GM19240 (cell line): Measurements from ENCODE around the gene DSCAM.

Experiments
- DNase-seq: peaks from one replicate; pipeline ENCODE4 v3.0.0; 2011; ENCODE audit warnings: low spot score; ENCODE audit not compliant: insufficient read length

DSCAM gene

DNA sequence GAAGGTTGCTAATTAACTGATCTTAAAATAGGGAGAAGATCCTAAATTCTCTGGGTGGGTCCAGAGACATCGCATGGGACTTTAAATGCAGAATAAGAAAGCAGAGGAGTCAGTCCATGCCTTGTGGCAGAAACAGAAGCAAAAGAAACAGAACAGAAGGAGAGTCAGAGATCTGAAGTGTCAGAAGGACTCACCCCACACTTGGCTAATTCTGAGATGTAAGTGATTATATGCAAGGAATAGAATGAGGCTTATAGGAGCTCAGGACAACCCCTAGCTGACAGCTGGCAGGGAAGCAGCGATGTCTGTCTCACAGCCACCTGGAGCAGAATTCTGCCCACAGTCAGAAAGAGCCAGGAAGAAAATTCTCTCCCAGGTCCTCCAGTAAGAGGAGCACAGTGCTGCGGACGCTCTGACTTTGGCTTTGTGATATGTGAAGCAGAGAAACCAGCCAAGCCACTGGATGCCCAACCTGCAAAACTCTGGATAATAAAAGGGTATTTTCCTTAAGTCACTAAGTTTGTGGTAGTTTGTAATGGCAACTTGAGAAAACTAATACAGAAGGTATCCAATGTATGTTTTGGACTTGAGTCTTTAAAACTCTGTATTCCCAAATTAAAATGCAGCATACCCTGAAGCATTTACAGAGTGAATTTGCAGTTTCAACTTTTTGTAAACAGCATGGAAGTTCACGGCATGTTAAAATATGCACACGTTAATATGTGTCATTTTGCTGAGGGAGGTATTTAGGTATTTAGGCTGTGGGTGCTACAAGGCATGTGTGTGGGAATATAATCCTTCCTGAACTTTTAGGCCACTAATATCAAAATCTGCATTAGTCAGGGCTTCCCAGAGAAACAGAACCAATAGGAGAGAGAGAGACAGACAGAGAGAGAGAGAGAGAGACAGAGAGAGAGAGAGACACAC lies 591.2 kb downstream of the DSCAM start:
- DNase-seq, result no peak

DNA sequence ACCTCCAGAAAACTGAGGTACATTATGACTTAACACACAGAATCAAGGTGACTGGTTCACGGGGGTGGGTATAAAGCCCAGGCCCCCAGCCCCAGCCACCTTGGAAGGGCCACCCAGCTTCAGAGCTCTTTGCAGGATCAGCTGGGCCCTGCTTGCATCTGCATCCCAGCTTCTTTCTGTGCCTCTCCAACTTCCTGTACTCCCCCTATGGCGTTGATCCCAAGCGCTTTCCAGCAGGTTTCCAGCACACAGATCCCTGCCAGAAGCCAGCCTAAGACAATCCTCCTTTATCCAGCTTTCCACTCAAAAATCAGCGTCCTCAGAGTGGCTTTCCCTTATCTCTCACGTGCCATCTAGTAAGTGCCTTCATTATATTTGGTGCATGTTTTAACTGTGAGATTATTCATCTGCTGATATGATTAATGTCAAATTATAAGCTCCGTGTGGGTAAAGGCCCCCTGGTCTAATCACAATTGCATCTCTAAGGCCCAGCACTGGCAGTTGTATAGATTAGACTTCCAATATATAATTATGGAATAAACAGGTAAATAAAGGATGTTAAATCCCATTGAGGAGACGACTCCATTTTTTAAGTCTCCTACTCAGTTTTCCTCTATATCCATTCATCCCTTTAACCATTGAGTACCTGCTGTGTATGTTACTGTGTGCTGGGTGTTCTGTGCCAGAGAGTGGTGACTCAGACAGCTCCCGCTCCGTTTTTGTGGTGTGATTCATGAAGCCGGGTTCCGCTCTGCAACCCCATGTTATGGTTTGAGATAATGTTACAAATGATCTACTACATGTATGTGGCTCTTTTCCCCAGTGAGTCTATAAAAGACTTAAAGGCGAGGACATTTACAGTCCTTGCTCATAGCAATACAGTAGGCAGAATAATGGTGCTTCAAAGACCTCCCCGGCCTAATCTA lies 592.2 kb downstream of the DSCAM start:
- DNase-seq, result no peak

DNA sequence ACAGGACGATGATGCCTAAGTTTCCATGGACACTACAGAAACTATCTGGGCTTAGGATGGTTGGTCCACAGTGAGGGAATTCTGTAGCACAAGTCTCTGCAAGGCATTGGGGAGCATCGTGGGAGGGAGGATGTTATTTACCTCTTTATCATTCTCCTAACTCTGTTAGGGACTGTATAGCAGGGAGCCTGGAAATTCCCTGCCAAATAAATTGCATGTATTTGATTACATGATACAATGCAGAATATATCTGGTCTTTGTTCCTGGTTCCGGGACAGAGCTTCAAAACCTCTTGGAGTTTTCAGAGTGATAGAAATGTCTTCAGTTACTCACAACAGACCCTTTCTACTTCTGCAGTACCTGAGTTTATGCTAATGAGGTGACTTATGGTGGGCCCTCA lies 593.8 kb downstream of the DSCAM start:
- no peak for DNase-seq

DNA sequence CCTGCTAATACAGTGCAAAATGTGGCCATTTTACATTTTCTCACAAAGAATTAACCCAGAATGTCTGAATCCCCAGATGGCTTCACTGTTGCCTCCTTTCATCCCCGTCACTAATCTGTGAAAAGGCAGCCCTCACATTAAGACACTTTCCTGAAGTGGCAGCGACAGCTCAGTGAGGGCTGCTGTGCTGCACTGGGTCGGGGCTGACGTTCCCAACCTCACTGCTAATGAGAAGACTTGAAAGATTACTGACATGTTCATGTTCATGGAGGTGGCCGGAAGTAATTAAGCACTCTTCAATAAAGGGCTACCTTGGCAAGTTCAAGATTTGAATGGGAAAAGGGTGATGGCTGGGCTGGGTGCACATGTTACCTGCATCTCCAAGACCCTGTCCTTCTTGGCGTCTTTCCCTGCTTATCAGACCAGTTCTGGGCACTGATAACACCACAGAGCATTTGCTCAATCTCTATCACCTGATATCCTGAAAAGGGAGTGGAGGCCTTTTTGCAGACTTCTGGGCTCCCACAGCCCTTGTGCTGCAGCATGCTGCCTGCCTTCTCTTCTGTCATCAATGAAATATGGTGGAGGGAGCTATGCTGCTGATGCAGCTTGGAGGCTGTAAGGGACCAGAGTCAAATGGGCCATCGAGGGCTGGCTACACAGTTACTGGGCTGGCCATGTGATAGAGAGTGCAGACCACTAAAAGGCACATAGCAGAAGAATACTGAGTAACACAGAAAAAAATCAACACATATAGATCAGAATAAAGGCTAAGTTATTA lies 596.3 kb downstream of the DSCAM start:
- DNase-seq, result no peak

DNA sequence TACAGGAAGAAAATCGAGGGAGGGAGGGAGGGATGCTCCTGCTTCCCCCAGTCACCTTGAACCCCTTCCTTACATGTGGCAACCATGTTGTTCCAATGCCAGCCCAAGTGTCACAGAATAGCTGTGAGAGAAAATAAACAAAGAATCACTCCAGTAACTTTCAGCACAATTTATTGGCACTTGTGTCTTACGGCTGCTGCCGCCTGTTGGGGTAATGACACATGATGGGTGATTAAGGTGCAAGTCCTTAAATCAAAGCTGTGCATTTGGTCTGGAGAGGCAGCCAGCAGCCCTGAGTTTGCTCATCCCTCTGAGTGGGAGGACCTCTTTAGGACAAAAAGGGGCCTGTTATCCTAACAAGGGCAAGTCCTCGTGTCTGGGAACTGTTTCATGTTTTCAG lies 602.0 kb downstream of the DSCAM start:
- DNase-seq, result no peak

DNA sequence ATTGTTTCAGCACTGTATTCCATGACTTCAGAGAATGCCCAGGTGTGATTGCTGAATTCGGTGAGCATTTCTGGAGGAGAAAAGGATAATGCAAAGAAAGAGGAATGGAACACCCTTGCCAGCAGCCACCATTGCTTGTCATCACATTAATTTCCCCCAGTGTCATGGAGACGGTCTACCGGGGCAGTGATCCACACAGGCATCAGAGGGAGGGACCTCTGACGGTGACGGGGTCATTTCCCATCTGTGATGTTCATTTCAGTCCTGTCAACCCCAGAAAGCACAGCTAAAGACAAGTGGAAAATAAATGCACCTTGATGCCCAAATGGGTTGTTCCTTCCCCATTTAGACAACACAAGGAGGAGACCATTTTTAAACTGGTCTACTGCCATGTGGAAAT lies 603.3 kb downstream of the DSCAM start:
- no peak for DNase-seq

DNA sequence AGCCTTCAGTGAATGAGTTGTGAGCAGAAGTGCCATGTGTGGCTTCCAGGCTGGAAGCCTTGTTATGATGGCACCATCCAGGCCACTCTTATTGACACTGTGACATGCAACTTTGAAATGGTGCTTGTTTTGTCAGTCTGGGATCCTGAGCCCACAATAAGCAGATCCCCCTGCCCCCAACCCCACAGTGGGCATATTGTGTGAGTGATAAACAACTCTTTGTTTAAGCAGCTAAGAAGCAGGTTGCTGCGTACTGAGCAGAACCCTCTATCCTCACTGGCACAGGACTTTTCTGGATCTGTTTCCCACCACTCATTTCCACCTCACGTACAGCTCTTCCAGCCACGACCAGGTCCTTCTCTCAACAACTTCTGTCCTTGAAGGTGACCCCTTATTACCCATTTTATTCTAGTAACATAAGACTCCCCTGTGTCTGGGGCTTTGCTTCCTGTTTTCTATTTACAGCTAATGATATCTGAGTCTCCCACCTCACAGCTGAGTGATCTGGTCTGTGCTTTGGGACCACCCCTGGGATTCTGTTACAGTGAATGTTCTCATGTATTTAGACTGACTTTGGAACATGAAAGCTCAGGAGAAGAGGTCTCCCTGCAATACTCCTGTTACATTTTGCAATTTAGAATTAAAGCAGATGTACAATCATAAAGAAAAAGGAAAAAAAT lies 604.2 kb downstream of the DSCAM start:
- no peak for DNase-seq

DNA sequence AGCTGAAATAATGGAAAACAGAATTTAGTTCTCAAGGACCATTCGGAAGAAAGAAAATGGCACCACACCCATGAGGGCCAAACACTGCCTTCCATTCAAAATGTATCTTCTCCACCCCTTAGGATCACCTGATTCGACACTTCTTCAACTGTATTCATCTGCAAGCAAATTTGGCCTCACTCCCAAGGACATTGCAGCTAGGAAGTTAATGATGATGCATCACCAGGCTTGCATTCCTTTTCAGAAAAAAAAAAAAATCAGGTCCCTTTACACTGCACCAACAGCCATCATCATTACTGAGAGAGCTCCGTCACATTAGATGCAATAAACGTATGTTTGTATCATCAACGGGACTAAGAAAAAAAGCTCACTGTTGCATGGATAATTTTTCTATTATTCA lies 611.4 kb downstream of the DSCAM start:
- DNase-seq, result no peak

DNA sequence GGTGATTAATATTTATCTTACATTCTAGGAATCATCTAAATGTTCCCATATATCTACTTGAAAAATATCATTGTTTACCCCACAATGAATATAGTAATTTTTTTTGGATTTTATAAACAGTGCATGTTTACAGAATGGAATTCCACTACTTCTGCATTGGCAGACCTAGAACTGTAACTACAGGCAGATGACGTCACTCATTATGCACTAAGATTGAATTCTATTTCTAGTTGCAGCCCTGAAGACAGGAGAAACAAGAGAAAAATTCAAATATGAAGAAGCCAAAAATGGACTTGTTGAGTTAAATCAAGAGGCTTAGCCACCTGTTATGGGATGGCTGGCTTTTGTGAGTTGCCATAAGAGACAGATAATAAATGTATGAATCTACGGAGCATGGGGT lies 615.0 kb downstream of the DSCAM start:
- no peak for DNase-seq

DNA sequence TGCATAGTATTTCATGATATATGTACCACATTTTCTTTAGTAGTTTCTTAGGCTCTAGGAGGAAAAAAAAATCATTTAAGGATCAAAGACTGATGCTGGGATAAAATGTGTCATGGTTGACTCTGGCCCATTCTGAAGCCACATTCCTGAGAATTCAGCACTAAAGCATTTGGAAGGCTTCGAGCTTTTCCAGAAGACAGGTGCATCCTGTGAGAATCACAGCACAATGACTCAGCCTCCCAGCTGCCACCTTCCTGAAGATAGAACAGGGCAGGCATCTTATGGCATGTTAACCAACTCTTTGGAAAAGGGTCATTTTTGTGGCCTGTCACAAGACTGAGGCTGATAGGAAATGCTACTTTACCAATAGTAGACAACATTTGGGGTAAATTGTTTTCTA lies 619.9 kb downstream of the DSCAM start:
- no peak for DNase-seq

DNA sequence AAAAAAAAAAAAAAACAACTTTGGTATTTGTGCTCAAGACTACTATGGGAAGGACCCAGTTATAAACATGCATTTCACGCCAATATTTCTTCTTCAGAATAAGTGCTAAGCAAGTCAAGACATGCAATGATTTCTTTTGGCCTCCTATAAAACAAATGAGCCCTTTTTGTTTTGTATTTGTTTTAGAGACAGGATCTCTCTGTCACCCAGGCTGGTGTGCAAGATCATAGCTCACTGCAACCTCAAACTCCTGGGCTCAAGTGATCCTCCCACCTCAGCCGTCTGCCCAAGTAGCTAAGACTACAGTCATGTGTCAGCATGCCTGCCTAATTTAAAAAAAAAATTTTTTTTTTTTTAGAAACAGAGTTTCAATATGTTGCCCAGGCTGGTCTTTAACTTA lies 631.0 kb downstream of the DSCAM start:
- no peak for DNase-seq

DNA sequence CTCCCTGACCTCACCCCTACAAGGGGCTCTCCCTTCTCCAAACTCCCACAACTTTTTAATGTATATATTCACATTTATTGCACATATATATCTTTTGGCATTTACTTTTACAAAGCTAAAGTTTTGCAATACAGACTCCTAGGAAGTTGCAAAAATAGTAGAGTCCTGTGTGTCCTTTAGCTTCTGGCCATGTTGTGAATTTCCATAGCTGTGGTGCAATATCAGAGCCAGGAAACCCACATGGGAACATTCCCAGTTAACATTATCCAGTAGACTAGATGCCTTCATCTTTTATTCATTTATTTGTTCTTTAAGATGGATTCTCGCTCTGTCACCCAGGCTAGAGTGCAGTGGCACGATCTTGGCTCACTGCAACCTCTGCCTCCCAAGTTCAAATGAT lies 636.7 kb downstream of the DSCAM start:
- DNase-seq, result no peak

DNA sequence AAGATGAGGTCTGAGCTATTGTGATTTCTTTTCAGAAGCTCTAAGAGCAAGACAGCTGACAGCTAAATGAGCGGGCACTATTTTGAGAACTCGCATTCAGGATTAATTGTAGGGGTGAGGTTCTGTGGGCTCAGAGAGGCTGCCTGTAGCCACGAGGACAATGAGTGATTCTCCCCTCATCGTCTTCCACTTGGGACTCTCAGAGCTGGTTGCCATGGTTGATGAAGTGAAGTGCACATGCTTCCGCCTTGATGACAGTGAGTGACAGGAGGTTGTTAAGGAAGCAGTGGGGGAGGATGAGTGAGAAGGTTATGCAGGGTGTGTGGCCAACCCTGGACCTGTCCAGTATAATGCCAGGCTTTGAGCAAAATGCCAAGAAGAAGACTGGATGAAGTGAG lies 638.0 kb downstream of the DSCAM start:
- no peak for DNase-seq

DNA sequence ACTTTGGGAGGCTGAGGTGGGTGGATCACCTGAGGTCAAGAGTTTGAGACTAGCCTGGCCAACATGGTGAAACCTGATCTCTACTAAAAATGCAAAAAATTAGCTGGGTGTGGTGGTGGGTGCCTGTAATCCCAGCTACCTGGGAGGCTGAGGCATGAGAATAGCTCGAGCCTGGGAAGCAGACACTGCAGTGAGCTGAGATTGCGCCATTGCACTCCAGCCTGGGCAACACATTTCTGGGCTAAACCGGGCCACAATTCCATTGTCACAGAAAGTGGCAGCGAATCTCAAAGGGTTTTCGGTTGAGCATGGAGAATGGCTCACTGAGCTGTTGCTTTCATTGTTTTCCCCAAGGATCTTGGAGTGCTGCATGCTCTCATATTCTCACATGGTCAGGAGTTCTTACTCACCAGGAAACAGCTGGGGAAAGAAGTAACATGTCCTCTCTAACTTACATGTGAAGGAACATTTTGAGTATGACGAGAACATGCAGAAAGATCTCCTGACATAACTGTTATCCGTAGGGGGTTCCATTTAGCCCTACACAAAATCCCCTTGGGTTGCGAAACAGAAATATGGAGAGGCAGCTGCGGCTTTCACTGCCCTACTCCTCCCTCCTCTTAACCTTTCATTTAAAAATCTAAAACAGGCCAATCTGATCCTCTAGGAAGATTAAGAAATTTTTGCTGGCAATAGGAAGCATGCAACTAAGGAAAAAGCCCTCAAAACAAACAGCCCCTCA lies 638.6 kb downstream of the DSCAM start:
- DNase-seq, result no peak

DNA sequence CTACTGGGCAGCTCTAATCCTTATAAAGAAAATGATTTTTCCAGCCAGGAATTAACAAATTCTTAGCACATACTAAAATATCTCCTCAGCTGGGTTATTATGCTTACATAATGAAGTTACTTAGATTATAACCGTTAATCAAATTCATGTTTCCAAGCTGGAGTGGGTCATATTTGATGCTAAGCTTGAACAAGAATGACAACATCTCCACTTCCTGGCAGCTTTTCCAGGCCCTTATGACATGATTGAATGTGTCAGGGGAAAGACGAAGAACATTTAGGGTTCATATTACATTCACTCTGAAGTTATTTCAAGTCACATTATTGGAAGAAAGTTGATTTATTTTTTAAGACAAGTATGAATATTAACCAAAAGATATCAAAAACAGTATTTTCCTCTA lies 646.0 kb downstream of the DSCAM start:
- DNase-seq, result no peak

DNA sequence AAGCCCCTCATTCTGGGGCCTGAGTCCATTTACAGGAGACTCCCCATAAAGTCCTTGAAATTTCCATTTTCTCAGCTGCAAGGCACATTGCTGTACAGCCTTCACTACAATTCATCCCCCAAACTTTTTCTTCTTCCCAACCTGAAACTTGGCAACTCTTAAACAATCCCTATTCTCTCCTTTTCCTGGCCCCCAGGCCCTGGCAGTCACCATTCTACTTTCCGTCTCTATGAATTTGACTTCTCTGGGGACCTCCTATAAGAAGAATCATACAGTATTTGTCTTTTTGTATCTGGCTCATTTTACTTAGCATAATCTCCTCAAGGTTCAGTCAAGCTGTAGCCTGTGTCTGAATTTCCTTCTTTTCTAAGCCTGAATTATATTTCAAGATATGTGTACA lies 646.8 kb downstream of the DSCAM start:
- DNase-seq, result no peak

DNA sequence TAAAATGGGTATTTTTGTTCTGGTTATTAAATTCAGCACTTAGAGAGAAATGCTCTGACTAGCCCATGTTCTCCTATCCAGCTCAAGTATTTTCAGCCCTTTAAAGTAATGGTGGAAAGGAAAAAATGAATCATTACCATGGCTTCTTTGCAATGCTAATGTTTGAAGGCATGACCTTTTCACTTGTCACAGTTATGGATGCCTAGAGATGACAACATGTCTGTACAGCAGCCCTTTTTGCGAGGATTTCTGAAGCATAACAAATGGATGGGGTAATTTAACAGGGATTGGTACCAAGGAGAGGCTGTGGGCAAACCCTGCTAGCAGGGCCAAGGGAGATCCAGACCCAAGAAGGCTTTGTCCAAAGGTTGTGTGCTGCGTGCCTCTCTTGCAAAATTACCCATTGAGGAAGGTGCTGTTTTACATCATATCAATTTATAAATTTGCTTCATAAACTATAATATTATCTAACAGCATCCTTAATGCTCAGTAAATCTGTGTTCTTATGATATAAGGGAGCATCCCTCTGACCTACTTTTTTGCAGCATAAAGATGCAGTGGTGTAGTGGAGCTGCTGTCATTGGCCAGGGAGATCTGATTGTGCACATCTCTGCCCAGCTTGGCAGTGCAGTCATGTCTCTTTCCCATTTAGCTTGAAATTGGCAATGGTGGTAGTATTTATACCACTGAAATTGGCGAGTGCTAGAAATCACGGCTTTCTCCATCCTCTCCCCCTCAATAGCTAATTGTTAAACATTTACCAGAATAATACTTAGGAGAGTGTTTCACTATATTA lies 652.6 kb downstream of the DSCAM start:
- DNase-seq, result no peak

DNA sequence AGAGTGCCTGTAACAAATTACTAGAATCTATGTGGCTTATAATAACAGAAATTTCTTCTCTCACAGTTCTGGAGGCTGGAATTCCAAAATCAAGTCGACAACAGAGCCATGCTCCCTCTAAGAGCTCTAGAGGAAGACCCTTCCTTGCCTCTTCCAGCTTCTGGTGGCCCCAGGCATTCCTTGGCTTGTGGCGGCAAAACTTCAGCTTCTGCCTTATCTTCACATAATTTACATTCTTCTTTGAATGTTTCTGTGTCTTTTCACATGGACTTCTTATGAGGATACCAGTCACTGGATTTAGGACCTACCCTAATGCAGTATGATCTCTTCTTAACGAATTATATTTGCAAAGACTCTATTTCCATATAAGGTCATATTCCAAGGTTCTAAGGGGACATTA lies 655.3 kb downstream of the DSCAM start:
- no peak for DNase-seq

DNA sequence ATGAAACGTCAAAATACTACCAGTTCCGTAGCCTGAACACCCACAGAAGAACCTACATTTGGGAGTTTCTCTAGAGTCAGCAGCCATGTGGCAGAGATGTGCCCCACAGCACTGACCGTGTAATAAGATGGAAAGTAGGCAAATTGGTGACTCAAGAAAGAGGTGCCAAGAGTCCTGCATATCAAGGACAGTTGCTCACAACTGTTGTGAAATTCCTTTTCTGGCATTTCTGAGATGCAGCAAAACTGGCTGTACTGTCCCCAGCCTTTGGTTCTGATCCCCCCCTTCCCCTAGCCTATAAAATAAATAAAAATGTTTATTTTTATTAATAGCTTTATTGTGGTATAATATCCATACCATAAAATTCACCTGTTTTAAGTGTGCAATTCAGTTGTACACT lies 655.8 kb downstream of the DSCAM start:
- DNase-seq, result no peak
